Germinal center (tissue), 1 donor: ENCODE measurements around the gene MEGF6.
"Not testable (repeated sequence)": the region's sequence is repeated elsewhere in the genome, so short reads cannot be mapped to it uniquely, and the experiment has no call there.

ENCODE experiments used
- DNase-seq: peaks from one replicate; pipeline ENCODE4 v3.0.0; 2012; ENCODE audit warnings: mixed read lengths, low spot score

The MEGF6 gene

GRCh38 chr1:3590951-3591865 lies 20.1 kb downstream of the MEGF6 start:
- no peak for DNase-seq

- no peak for DNase-seq
Observed at GRCh38 chr1:3590139-3590763, 21.1 kb downstream of the MEGF6 start.

- DNase-seq = no peak
Observed at GRCh38 chr1:3588395-3588794, 22.9 kb downstream of the MEGF6 start.

DNA sequence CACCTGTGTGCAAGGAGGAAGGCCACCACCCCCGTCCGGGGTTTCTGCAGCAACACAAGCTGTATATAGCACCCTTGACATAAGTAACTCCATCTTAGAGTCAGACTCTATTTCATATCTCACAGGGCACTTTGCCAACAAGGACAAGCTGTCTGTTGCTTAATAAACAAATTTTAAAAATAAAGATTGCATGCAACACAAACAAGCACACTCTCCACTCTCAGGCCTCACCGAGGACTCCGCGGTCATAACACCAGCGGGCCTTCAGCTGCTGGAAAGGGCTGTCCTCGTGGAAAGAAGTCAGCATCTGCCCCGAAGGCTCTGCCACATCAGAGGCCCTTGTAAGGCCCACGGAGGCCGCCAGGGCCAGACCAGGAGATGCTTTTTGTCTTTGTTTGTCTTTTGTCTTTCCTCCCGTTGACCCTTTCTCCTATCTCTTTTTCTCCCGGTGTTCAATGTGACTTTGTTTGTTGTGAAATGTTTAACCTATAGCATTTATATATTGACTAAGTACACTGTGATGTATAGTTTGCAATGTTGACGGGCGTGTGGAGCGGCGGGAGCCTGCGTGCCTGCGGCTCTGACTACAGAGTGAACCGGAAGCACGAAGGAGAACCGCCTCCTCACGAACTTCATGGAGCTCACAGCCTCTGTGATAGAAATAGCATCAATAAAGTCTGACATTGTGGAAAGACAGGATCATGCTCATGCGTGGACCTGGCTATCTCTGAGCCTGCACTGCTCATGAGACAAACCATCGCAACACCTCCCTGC lies 24.1 kb downstream of the MEGF6 start:
- no peak for DNase-seq

DNA sequence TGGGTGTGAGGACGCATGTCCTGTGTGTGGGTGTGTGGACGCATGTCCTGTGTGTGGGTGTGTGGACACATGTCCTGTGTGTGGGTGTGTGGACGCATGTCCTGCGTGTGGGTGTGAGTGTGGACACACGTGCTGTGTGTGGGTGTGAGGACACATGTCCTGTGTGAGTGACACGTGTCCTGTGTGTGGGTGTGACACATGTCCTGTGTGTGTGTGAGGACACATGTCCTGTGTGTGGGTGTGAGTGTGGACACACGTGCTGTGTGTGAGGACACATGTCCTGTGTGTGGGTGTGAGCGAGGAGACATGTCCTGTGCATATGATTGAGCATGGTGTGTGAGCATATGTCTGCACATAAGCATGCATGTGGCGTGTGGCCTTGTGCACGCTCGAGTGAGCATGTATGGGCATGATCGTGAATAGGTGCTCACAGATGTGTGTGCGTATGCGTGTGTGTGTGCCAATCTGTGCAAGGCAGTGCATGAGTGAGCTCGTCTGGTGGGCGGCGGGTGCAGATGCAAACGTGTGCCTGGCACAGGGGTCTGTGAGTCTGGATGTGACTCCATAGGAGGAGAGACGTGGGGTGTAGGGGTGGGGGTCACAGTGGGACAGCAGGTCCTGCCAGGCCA lies 25.3 kb downstream of the MEGF6 start:
- DNase-seq = no peak

DNA sequence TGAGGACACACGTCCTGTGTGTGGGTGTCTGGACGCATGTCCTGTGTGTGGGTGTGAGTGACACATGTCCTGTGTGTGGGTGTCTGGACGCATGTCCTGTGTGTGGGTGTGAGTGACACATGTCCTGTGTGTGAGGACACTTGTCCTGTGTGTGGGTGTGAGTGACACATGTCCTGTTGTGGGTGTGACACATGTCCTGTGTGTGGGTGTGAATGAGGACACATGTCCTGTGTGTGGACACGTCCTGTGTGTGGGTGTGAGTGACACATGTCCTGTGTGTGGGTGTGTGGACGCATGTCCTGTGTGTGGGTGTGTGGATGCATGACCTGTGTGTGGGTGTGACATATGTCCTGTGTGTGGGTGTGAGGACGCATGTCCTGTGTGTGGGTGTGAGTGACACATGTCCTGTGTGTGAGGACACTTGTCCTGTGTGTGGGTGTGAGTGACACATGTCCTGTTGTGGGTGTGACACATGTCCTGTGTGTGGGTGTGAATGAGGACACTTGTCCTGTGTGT lies 25.9 kb downstream of the MEGF6 start:
- not testable (repeated sequence) for DNase-seq

- DNase-seq = no peak
Observed at GRCh38 chr1:3584915-3585314, 26.4 kb downstream of the MEGF6 start.

- DNase-seq = not testable (repeated sequence)
Observed at GRCh38 chr1:3583751-3584150, 27.6 kb downstream of the MEGF6 start.

- no peak for DNase-seq
Observed at GRCh38 chr1:3581296-3582036, 29.8 kb downstream of the MEGF6 start.

- no peak for DNase-seq
Observed at GRCh38 chr1:3580231-3580630, 31.1 kb downstream of the MEGF6 start.

DNA sequence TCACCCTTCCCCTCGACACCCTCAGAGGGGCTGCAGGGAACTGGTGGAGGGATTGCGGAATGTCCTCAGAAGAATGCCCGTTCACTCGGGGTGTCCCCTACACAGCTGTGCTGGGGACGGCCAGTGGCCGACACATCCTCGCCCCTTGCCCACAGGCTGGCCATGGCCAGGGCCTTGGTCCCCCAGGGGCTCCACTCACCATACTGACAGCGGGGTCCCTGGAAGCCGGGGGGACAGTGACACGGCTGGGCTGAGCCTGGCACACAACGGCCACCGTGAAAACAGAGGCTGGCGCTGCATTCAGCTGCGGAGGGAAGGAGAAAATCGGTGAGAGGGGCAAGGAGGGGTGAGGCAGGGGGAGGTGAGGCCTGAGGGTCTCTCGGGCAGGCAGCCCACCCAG lies 31.7 kb downstream of the MEGF6 start:
- no peak for DNase-seq

DNA sequence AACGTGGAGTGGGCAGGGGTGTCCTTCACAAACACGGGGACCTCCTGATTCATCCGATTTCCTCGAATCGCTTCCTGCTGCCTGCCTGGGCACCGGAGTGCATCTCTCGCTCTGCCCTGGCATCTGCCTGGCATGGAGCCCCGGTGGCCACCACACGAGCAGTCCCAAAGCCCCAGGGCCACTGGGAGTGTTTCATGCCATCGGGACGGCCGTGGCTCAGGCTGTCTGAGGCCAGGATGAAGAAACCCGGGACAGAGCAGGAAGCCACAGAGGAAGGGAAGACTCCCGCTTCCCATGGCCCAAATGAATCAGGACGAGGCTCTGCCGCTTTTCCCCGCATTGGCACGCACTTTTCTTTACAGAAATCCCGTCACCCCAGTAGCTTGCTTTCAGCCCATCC lies 32.4 kb downstream of the MEGF6 start:
- no peak for DNase-seq

DNA sequence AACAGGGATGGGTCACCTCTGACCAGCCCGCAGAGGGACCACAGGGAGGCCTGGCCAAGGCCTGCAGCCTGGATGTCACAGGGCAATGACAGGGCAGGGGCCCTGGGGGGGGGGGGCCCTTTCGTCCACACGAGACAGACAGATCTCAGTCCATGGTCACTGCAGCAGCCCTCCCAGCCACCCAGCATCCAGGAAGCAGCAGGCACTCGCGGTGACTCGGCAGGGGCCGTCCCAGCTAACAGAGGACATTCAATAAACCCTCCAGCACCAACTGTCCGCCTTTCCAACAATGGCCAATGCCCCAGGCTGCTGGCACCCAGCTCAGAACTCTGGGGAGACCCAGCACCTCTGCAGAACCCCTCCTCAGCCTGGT lies 32.9 kb downstream of the MEGF6 start:
- DNase-seq = no peak

GRCh38 chr1:3577711-3578432 lies 33.4 kb downstream of the MEGF6 start:
- no peak for DNase-seq

DNA sequence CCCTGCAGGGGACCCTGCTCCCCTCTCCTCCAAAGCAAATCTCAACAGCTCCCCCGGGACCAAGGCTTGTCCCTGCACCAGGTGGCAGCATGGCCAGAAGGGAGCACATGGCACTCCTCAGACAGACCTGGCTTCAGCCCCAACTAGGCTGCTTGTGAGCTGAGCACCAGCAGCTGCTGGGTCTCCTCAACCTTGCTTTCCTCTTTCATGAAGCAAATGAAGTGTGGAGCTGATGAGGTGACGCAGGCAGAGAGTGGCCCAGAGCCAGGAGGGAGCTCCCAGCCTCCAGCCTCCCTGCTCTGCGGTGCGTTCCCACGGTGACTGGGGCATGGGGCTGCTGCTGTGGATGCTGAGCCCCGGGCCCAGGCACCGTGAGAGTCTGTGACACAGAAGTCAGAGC lies 34.0 kb downstream of the MEGF6 start:
- no peak for DNase-seq

DNA sequence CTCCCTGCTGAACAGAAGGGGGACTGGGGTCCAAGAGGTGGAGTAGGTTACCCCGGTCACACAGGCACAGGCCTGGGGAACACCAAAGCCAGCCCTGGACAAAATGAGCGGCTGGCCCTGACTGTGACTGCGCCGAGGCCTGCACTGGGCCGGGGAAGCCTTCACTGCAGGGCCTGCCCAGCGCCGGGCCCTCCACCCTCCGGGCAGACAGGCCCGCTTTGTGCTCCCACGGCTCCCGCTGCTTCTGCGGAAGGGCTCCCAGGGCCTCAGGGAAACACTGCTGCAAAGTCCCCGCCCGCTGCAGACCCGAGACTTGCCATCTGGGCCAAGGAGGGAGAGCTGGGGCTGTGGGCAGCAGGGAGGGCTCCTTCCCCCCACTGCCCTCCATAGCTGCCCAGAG lies 35.3 kb downstream of the MEGF6 start:
- DNase-seq = no peak

GRCh38 chr1:3575515-3575914 lies 35.8 kb downstream of the MEGF6 start:
- DNase-seq = not testable (repeated sequence)

DNA sequence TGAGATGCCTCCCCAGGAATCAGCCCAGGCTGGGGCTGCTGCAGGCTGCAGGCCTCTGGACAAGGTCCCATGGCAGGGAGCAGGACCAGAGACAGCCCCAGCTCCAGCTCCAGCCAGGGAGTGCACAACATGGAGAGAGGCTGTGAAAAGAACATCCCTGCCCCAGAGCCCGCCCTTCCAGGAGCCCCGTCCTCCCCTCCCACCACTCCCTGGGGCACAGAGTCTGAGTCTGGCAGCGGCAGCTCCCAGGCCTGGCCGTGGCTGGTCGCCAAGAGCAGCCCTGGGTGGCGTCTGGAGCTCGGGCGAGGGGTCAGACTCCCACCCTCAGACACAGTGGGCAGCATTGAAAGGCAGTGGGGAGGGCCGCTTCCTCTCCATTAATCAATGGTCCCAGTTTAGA lies 37.8 kb downstream of the MEGF6 start:
- DNase-seq = no peak

DNA sequence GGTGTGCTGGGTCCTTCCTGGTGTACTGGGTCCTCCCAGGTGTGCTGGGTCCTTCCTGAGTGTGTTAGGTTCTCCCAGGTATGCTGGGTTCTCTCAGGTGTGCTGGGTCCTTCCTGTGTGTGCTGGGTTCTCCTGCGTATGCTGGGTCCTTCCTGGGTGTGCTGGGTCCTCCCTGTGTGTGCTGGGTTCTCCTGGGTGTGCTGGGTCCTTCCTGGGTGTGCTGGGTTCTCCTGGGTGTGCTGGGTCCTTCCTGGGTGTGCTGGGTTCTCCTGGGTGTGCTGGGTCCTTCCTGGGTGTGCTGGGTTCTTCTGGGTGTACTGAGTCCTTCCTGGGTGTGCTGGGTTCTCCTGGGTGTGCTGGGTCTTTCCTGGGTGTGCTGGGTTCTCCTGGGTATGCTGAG lies 38.7 kb downstream of the MEGF6 start:
- not testable (repeated sequence) for DNase-seq

GRCh38 chr1:3571263-3571662 lies 40.0 kb downstream of the MEGF6 start:
- DNase-seq = no peak
